ENCODE data around the gene AKAP4. TPM values are rescaled to one million over a fixed set of nuclear protein-coding genes. Genes with fewer than 3 reads are reported as not detected.

Gene AKAP4
- total and polyA plus RNA-seq, 4 donors = not detected

- TF ChIP-seq CTCF (IDR thresholded peaks at IDR 0.05; ENCODE audit: low read depth, low read length, missing input control) = no peak
- TF ChIP-seq SP1 (IDR thresholded peaks at IDR 0.05) = peak; percentile 56
Measured at GRCh38 chrX:50180073-50180940, 20.5 kb downstream of the AKAP4 start (continued).

- TF ChIP-seq CTCF (IDR thresholded peaks at IDR 0.05; ENCODE audit: low read depth, low read length, missing input control) (no peak), ZBTB33 (IDR thresholded peaks at IDR 0.05) (no peak), HNF4A (conservative IDR thresholded peaks at IDR 0.05) (no peak), JUND (IDR thresholded peaks at IDR 0.05) (no peak), HNF4G (IDR thresholded peaks at IDR 0.05) (no peak), FOXA1 (IDR thresholded peaks at IDR 0.05) (no peak), GABPA (IDR thresholded peaks at IDR 0.05 in 1 of 2, conservative IDR thresholded peaks at IDR 0.05 in 1 of 2) (no peak), RAD21 (IDR thresholded peaks at IDR 0.05) (no peak), SP1 (IDR thresholded peaks at IDR 0.05) (no peak), TAF1 (conservative IDR thresholded peaks at IDR 0.05) (no peak), EGR1 (IDR thresholded peaks at IDR 0.05; ENCODE audit: low read depth in 2 of 2) (no peak), ATF3 (IDR thresholded peaks at IDR 0.05) (no peak), RXRA (IDR thresholded peaks at IDR 0.05) (no peak), YY1 (IDR thresholded peaks at IDR 0.05) (no peak), NR2F2 (IDR thresholded peaks at IDR 0.05) (no peak), FOXA2 (IDR thresholded peaks at IDR 0.05) (no peak)
- TF ChIP-seq, protein P1, sequence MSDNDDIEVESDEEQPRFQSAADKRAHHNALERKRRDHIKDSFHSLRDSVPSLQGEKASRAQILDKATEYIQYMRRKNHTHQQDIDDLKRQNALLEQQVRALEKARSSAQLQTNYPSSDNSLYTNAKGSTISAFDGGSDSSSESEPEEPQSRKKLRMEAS (IDR thresholded peaks at IDR 0.05) = no peak
- TF ChIP-seq, protein P2, sequence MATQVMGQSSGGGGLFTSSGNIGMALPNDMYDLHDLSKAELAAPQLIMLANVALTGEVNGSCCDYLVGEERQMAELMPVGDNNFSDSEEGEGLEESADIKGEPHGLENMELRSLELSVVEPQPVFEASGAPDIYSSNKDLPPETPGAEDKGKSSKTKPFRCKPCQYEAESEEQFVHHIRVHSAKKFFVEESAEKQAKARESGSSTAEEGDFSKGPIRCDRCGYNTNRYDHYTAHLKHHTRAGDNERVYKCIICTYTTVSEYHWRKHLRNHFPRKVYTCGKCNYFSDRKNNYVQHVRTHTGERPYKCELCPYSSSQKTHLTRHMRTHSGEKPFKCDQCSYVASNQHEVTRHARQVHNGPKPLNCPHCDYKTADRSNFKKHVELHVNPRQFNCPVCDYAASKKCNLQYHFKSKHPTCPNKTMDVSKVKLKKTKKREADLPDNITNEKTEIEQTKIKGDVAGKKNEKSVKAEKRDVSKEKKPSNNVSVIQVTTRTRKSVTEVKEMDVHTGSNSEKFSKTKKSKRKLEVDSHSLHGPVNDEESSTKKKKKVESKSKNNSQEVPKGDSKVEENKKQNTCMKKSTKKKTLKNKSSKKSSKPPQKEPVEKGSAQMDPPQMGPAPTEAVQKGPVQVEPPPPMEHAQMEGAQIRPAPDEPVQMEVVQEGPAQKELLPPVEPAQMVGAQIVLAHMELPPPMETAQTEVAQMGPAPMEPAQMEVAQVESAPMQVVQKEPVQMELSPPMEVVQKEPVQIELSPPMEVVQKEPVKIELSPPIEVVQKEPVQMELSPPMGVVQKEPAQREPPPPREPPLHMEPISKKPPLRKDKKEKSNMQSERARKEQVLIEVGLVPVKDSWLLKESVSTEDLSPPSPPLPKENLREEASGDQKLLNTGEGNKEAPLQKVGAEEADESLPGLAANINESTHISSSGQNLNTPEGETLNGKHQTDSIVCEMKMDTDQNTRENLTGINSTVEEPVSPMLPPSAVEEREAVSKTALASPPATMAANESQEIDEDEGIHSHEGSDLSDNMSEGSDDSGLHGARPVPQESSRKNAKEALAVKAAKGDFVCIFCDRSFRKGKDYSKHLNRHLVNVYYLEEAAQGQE (IDR thresholded peaks at IDR 0.05) = no peak
Measured at GRCh38 chrX:50169717-50170116, 31.1 kb downstream of the AKAP4 start.

More at GRCh38 chrX:50169717-50170116, 31.1 kb downstream of the AKAP4 start:
- no peak overlapping the region for H3K9ac ChIP-seq (ENCODE audit: low read depth in 1 of 2, low read length in 2 of 2)
- no peak overlapping the region for H3K4me3 ChIP-seq (ENCODE audit: low read depth in 1 of 3, low read length in 3 of 3)
- peaks cover 0 to 2% (median 0%) of the 10 kb centered on the region in 4 donors for H3K9me3 ChIP-seq (ENCODE audit: control insufficient read depth in 4 of 4, low read length in 3 of 4)
- DNase-seq (ENCODE audit: low spot score) = no peak
- H3K27ac ChIP-seq (ENCODE audit: low read depth in 1 of 2, low read length in 2 of 2) = no peak overlapping the region
- H3K36me3 ChIP-seq (ENCODE audit: control insufficient read depth in 4 of 4, insufficient read depth in 3 of 4, low read depth in 1 of 4, low read length in 3 of 4) = no peaks in the 10 kb centered on the region
- H3K27me3 ChIP-seq (ENCODE audit: control insufficient read depth in 4 of 4, insufficient read depth in 4 of 4, low read length in 3 of 4) = no peaks in the 10 kb centered on the region
- WGBS = 90% methylated on average over 3 of the region's 3 CpGs
- H3K4me1 ChIP-seq (ENCODE audit: control insufficient read depth in 4 of 4, insufficient read depth in 4 of 4, low read length in 3 of 4) = no peaks in the 10 kb centered on the region

Measured in liver (tissue), 9 donors.